ENCODE results near the gene COPB2.

DNA sequence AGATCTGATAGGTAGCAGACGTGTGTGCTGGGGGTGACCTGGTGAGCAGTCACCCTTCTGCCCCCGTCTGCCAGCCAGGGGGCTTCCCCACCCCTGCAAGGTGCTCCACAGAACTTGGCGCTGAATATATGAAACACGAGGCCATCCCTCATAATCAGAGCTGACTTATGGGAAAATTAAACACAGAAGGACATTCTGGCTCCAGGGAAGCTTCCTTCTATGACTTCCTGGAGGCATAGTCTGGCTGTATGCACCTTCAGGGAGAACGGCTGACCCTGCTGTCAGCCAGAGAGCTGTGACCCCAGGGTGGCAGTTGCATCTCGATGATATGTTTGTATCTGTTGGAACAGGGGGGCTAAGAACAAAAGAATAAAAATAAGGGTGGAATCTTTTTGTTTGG, 72.2 kb downstream of the COPB2 start:
- TF ChIP-seq EZH2phosphoT487 (IDR thresholded peaks at IDR 0.05) (no peak), EZH2 (IDR thresholded peaks at IDR 0.05) (no peak), CTCF (IDR thresholded peaks at IDR 0.05) (no peak)
